NK-92 (cell line): Measurements from ENCODE around the gene TPRN.
"Not testable (repeated sequence)": the region's sequence is repeated elsewhere in the genome, so short reads cannot be mapped to it uniquely, and the experiment has no call there.

Experiments
- DNase-seq: peaks from one replicate; lab custom pipeline; 2025; ENCODE audit not compliant: unreplicated experiment; lab: John Stamatoyannopoulos, UW

Gene TPRN, protein sequence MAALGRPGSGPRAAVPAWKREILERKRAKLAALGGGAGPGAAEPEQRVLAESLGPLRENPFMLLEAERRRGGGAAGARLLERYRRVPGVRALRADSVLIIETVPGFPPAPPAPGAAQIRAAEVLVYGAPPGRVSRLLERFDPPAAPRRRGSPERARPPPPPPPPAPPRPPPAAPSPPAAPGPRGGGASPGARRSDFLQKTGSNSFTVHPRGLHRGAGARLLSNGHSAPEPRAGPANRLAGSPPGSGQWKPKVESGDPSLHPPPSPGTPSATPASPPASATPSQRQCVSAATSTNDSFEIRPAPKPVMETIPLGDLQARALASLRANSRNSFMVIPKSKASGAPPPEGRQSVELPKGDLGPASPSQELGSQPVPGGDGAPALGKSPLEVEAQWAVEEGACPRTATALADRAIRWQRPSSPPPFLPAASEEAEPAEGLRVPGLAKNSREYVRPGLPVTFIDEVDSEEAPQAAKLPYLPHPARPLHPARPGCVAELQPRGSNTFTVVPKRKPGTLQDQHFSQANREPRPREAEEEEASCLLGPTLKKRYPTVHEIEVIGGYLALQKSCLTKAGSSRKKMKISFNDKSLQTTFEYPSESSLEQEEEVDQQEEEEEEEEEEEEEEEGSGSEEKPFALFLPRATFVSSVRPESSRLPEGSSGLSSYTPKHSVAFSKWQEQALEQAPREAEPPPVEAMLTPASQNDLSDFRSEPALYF

DNA sequence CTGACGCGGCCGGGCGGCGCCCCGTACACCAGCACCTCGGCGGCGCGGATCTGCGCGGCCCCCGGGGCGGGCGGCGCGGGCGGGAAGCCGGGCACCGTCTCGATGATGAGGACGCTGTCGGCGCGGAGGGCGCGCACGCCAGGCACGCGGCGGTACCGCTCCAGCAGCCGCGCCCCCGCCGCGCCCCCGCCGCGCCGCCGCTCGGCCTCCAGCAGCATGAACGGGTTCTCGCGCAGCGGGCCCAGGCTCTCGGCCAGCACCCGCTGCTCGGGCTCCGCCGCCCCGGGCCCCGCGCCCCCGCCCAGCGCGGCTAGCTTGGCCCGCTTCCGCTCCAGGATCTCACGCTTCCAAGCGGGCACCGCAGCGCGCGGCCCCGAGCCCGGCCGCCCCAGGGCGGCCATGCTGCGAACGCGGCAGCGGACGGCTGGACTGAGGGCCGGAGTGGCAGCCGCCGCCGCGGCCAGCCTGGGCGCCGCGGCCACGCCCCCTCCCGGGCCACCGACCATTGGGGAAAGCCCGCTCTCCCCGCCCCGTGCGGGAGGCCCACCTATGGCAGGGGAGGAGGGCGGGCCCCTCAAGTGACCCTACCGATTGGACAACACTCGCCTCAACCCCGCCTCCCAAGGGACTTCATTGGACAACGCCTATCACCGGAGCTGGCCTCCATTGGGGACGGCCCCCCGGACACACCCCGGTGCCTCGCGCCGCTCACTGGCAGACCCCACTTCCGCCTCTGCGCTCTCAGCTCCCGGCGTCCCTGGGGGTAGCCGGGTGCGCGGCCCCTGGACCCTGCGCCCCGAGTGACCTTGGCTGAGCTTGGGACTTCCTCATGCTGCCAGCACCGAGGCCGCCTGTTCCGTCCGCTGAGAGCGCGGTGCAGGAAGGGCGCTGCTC lies at the start of gene TPRN:
TSS of gene TPRN (minus strand) at position 431 of the 894 bp plus-strand sequence. CDS start at position 401, 30 bp downstream.
- DNase-seq: peak; percentile 95

DNA sequence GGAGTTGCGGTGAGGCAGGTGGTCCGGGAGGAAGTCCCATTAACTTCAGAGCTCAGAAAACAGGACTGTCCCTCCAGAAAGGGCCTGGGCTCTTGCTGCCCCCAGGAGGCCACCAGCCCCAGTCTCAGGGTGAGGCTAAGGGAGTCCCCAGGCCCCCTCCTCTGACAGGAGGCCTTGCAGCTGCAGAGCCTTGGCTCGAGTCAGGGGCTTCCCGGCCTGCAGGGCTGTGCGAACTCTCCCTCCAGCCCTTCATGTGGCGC lies 47.3 kb upstream of the TPRN start:
- no peak for DNase-seq

DNA sequence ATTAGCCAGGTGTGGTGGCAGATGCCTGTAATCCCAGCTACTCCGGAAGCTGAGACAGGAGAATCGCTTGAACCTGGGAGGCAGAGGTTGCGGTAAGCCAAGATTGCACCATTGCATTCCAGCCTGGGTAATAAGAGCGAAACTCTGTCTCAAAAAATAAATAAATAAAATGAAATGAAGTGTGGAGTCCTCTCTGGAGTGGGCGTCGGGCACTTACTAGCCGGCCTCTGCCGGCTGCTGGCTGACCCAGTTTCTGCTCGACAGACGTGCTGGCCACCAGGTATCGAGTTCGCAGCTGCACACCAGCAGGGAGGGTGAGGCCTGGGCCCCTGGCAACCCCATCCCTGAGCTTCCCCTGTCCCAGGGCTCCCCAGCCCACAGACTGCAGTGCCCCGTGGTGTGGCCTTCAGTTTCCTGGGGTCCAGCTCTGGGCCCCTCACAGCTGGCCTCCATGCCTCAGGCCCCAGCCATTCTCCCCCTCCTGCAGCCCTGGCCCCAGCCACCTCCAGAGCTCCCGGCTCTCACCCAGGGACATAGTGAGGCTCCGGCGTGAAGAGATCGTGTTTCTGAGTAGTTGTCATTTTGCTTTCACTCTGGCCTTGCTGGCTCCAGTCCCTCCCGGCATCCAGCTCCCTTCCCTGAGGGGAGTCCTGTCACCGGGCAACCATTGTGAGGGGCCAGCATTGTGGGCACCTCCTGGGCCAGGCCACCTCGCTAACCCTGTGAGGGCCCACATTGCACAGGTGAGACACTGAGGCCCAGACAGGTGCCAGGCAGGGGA lies 46.8 kb upstream of the TPRN start:
- DNase-seq: no peak

GRCh38 chr9:137245450-137246421 lies 45.2 kb upstream of the TPRN start:
- DNase-seq: no peak

DNA sequence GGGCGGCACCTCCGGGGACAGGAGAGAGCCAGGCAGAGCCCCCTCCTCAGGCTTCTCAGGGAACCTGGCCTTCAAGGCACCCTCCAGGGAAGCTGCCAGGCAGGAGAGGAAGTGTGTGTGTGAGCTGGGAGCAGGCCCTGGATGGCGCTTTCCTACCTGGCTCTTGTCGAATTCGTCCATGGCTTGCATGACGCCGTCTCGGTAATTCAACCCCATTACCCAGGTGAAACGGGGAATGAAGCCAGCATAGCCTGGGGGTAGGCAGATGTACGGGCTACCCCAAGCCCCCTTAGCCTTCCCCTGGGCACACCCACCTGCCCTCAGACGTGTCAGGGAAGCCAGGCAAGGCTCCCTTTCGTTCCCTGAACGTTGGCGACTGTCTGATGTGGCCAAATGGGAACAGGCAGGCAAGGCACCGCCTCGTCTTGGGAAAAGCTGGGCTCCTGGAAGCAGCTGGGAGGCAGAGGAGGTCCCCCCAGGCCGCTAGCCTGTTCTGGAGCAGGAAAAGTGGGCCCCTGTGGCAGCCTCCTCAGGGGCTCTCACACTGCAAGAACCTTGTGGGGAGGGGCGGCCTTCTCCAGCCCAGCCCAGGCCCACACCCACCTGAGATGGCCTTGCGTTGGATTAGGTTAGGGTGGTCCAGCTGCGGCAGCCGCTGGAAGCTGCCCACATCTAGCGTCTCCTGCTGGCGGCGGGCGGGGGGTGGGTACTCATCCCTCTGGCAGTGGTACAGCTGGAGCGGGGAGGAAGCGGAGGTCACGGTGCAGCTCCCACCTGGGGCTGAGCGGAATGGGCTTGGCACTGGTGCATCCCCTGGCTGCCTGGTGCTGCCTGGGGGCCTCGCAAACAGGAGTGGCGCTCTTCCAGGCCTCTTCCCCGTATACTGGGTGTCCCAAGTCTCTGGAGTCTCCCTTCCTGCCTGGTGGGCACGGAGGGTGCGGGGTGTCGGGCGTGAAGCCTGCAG lies 44.2 kb upstream of the TPRN start:
- DNase-seq: no peak

DNA sequence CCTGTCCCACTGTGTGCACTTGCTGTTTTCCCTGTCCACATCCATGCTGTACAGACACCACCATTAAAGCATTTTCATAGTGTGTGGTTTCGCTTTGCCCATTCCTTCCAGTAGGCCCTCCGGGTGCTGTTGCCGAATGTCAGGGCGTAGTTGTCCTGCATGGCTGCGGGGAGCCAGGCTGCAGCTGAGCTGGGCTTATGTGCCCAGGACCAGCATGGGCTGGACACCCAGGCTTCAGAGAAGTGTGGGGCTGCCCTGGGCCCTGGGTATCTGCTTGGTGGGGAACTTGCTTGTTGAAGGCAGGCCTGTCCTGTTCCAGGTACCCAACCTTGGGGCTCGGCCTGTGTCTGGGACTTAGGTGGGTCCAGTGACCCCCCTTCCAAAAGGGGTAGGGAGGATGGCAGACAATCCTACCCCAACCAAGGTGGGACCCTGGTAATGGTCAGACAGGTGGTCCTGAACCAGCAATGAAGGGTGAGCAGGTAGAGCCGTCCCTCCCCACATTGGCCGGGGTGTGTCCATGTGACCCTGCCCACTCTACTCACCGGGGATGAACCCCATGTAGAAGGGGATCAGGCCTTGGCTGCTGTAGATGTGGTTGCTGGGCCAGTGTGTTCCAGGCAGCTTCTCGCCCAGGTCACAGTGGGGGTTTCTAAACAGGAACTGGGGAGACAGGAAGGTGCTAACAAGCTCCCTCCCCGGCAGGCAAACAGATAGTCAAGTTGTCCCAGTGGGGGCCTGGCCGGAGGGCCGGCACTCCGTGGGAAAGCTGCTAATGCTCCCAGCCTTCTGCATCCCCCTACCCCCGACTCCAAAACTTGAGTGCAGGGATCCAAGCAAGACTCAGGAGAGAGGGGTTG lies 43.3 kb upstream of the TPRN start:
- DNase-seq: no peak

DNA sequence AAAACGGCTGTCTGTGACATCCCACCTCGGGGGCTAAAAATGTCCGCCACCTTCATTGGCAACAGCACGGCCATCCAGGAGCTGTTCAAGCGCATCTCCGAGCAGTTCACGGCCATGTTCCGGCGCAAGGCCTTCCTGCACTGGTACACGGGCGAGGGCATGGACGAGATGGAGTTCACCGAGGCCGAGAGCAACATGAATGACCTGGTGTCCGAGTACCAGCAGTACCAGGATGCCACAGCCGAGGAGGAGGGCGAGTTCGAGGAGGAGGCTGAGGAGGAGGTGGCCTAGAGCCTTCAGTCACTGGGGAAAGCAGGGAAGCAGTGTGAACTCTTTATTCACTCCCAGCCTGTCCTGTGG lies 42.7 kb upstream of the TPRN start:
- not testable (repeated sequence) for DNase-seq

- DNase-seq: no peak
Observed at GRCh38 chr9:137242269-137243203, 42.0 kb upstream of the TPRN start.

- DNase-seq: no peak
Observed at GRCh38 chr9:137241490-137242268, 41.1 kb upstream of the TPRN start.

DNA sequence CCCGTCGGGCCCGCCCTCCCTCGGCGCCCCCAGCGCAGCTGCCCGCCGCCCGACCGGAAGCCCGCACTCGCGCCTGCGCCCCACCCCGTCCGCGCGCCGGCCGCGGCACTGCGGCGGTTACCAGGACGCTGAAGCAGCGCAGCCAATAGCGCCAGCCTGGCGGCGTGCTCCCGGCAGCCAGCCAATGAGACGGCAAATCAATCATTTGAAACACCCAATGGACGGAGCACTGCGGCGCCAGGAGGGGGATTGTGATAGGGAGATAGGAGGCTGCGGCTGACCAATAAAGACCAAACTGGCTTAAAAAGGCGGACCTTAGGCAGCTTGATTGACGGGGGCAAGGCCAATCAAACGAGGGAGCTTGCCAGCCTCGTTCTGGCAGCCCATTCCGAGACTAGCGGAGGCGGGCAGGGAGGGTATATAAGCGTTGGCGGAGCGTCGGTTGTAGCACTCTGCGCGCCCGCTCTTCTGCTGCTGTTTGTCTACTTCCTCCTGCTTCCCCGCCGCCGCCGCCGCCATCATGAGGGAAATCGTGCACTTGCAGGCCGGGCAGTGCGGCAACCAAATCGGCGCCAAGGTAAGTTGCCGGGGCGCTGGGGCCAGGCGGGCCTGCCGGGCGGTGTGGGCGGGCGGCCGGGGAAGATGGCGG lies 40.4 kb upstream of the TPRN start, which contains the start of gene TUBB4B:
TSS of gene TUBB4B (plus strand) at position 447 of the 649 bp plus-strand sequence. CDS start at position 521, 74 bp downstream.
- peak; percentile 90 for DNase-seq

- no peak for DNase-seq
Observed at GRCh38 chr9:137240318-137240840, 39.8 kb upstream of the TPRN start.

GRCh38 chr9:137239541-137240200 lies 39.1 kb upstream of the TPRN start:
- not testable (repeated sequence) for DNase-seq

DNA sequence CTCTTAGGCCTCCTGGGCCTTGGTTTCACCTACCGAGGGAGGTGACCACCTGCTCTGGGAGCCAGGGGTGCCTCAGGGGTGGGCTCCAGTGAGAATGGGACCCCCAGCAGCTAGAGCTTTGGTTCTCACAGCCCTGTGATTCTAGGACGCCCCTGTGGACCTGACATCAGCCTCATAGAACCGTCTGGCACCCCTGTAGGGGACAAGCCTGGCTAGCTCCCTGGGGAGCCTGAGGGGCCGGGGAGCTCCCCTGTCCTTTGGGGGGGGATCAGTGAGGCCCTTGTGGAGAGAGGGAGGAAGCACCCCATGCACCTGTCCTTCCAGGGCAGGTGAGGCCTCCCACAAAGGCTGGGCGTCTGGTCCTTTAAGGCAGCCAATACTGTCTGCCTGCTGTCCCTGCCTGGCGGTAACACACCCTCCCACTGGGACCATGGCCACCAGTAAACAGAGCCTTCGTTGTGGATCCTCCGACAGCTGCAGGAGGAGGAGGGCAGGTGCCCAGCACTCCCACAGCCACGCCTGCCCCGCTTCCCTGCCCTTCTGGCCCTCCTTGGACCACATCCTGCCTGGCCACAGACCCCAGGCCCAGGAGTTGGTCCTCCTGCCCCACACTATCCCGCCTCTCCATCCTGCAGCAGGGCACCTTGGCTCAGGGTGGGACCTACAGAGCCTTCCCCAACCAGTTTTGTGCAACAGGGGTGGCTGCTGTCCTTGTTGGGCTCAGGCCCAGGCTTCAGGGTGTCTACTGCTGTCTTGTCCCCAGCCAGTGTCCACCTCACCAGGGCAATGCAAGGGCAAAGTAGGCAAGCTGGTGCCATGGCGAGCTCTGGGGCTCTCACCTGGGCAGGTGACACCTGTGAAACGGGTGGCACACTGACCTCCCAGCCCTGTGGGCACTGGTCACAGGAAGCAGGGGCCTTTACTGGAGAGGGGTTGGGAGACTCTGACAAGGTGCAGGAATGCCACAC lies 37.5 kb upstream of the TPRN start:
- DNase-seq: no peak
